NCI-H524 (cell line): ENCODE results near the gene ZNF583.
A peak's percentile ranks its signal among the peaks of the same experiment; 100 is the strongest.

ENCODE experiments used
- DNase-seq, 2 experiments: peaks; one replicate each; lab custom pipeline; 2025; lab: John Stamatoyannopoulos, UW

The ZNF583 gene

DNA sequence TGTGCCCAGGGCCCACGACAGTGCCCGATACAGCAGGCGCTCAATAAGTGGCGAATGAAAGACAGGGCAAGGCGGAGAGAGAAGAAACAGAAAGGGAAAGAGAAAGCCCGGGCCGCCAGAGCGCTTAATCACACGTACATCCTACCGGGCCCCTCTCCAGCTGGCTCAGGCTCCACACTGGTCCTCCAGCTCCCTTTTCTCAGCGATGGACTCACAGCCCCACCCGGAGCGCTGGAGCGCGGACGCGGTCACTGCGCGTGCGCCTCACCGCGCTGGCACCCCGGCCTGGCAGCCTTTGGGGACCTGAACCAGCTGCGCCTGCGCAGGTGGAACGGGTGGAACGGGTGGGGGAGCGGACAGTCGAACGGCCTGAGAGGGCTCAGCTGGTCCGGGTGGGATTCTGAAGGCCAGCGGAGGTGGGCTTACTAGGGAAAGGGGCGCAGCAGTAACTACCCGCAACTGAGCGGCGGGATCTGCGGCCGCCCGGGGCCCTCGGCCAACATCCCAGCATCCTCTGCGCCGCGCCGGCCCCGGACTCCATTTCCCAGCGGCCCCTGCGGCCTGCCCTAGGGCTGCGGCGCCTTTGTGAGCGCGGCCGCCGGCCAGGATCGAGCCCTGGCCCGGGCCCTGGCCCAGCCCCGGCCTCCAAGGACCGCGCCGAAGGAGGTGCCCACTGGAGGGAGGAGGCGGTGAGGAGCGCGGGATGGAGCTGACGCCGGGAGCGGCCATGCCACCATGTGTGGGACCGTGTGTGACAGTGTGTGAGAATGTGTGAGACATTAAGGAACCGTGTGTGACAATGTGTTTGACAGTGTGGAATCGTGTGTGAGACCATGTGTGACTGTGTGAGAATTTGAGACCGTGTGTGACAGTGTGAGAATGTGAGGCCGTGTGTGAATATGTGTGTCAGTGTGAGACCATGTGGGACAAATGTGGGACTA is at the start of gene ZNF583:
Gene ZNF583 (plus strand): TSS at position 569 of the 941 bp plus-strand sequence. CDS start 2,783 bp downstream, outside the sequence.
- peak; percentile 84 to 93 for DNase-seq

- no peak for DNase-seq
These were observed 48.6 kb upstream of the ZNF583 start for GRCh38 chr19:56355517-56355916.

DNA sequence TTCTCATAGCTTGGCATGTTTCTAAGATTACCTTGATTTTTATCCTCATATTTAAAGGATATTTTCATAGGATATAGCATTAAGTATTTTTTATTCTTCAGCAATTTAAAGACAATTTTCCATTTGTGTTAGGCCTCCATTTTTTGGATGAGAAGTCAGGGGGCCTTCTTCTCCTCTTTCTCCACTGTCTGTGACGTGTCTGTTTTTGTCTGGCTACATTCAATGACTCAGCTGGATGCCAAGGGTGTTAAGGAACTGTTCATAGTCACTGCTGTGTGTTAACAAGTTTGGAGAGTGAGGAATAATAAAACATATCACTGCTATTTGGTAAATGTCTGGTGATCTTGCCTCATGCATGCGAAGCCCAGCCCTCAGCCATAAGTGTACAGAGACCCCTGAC is 47.2 kb upstream of the ZNF583 start:
- no peak for DNase-seq

GRCh38 chr19:56360841-56361240 is 43.3 kb upstream of the ZNF583 start:
- no peak for DNase-seq

GRCh38 chr19:56367829-56368711 is 36.1 kb upstream of the ZNF583 start:
- peak; percentile 89 to 96 for DNase-seq

DNA sequence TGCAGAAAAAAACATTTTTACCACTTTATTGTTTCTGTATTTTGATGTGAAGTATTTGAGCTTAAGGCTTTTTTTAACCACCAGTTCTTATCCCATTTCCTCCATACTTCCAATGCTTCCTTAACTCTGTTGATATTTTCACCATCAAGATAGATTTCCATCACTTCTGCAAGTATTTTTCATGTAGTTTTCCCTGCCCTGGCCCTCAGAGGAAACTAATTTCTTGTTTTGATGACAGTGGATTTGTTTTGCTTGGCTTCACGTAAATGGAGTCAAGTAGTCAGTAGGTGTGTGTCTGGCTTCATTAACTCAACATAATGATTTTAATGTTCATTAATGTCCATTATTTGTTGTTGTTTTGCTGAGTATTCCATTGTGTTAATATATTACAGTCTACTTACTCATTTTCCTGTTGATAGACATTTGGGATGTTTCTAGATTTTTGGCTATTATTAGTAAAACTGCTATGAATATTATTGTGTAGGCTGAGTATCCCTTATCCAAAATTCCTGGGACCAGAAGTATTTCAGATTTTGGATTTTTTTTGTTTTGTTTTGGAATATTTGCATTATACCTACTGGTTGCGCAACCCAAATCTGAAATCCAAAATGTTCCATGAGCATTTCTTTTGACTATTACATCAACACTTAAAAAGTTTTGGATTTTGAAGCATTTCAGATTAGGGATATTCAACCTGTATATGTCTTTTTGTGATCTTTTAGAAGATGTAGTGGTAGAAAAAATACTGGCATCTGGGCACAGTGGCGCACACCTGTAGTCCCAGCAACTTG is 34.1 kb upstream of the ZNF583 start:
- no peak for DNase-seq

GRCh38 chr19:56372281-56372680 is 31.9 kb upstream of the ZNF583 start:
- DNase-seq = no peak

- DNase-seq = no peak
These were observed 26.8 kb upstream of the ZNF583 start for GRCh38 chr19:56377105-56377924.

- no peak for DNase-seq
These were observed 20.1 kb upstream of the ZNF583 start for GRCh38 chr19:56383826-56384605.

- DNase-seq = peak; percentile 82 to 97
These were observed 10.8 kb upstream of the ZNF583 start, which contains the start of gene ZNF582 for GRCh38 chr19:56393119-56394012. ZNF582 (minus strand) TSS chr19:56393534; CDS start chr19:56391752, 1,782 bp downstream.

DNA sequence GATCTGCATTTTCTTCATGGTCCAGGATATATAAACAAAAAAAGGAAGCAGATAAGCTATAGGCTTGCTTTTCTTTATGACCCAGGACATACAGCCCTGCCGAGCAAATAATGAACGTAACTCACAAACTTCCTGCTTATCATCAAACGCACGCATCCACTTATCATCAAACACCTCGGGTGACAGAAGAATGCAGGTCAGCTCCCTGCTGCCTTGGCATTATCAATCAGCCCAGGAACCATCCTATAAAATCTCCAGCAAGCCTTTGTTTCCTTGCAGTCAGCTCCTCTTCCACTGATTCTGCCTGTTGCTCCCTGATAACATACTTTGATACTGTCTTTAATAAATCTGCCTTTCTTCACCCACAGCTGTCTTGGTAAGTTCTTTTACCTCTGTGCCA is 5.3 kb upstream of the ZNF583 start:
- DNase-seq = no peak

DNA sequence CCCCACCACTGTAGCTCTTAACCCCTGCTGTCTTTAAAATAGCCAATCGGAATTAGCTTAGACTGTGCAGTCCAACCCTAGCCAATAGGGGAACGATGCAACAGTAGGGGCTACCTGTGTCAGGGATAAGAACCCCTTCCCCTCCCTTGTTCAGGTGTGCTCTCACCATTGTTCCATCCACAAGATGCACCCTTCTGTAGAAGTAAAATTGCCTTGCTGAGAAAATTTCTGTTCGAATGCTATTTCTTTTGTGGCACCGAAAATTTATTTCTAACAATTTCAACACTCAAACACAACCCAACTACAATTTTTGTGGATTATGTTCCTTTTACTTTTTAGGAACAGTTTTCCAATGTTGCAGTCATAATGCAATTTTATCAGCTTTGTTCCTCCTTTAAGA is 3.6 kb upstream of the ZNF583 start:
- no peak for DNase-seq

DNA sequence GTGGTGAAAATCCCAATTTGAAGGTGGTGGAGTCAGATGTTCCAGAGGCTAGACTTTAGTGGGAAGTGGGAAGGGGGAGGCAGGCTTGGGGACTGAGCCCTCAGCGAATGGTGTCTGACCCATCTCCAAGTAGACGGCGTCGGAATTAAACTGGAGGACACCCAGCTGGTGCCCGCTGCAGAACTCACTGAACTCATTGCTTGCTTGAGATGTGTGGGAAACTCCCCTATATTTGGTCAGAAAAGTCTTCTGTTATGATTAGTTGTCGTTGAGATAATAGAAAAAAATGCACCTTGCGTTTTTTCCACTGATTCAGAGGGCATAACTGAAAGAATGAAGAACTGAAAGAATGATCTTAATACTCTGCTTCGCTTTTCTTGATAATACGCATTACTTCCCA is 871 bp upstream of the ZNF583 start:
- DNase-seq = no peak

- peak in 1 of 2 experiments; percentile 23 for DNase-seq
These were observed 549 bp downstream of the ZNF583 start for GRCh38 chr19:56404705-56405056.

DNA sequence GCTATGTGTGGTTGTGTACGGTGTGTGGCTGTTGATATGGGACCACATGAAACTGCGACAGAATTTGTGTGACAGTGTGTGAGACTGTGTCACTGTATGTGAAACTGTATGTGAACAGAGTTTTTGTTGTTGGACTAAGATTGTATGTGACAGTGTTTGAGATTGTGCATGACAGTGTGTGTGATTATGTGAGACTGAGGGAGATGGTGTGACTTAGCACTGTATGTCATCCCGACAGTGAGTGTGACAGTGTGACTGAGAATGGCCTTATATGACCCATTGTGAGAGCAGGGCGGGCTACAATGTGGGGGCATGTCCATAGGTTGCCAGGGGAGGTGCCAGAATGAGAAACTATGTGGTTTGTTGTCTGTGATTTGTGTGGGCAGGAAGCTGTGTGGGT is 930 bp downstream of the ZNF583 start:
- no peak for DNase-seq

DNA sequence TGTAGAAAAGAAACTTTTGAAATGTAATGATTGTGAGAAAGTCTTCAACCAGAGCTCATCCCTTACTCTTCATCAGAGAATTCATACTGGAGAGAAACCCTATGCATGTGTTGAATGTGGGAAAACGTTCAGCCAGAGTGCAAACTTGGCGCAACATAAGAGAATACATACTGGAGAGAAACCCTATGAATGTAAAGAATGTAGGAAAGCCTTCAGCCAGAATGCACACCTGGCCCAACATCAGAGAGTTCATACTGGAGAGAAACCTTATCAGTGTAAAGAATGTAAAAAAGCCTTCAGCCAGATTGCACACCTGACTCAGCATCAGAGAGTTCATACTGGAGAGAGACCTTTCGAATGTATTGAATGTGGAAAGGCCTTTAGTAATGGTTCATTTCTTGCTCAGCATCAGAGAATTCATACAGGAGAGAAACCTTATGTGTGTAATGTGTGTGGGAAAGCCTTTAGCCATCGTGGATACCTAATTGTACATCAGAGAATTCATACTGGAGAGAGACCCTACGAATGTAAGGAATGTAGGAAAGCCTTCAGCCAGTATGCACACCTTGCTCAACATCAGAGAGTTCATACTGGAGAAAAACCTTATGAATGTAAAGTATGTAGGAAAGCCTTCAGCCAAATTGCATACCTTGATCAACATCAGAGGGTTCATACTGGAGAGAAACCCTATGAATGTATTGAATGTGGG is 19.3 kb downstream of the ZNF583 start:
- no peak for DNase-seq

- no peak for DNase-seq
These were observed 19.8 kb downstream of the ZNF583 start for GRCh38 chr19:56423985-56424353.

DNA sequence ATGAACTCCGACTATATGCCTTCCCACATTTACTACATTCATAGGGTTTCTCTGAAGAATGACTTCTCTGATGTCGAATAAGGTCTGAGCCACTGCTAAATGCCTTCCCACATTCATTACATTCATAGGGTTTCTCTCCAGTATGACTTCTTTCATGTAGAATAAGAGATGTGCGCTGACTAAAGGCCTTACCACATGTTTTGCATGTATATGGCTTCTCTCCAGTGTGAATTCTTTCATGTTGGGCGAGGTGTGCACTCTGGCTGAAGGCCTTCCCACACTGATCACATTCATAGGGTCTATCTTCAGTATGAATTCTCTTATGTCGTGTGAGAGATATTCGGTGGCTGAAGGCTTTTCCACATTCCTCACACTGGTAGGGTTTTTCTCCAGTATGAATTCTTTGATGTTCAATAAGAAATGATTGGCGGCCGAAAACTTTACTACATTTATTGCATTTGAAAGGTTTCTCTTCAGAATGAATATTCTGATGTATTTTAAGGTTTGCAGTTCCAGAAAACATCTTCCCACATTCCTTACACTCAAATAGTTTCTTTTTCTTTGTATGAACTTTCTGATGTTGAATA is 37.2 kb downstream of the ZNF583 start:
- no peak for DNase-seq
